NCI-H510A treated with DMSO at 0.1 percent for 48 hours (cell line): ENCODE data around the gene OR51E2.
A peak's percentile ranks its signal among the peaks of the same experiment; 100 is the strongest.
"Not testable (repeated sequence)": the region's sequence is repeated elsewhere in the genome, so short reads cannot be mapped to it uniquely, and the experiment has no call there.

Experiments
- DNase-seq: peaks from one replicate; lab custom pipeline; 2025; lab: John Stamatoyannopoulos, UW

The OR51E2 gene, protein sequence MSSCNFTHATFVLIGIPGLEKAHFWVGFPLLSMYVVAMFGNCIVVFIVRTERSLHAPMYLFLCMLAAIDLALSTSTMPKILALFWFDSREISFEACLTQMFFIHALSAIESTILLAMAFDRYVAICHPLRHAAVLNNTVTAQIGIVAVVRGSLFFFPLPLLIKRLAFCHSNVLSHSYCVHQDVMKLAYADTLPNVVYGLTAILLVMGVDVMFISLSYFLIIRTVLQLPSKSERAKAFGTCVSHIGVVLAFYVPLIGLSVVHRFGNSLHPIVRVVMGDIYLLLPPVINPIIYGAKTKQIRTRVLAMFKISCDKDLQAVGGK

DNA sequence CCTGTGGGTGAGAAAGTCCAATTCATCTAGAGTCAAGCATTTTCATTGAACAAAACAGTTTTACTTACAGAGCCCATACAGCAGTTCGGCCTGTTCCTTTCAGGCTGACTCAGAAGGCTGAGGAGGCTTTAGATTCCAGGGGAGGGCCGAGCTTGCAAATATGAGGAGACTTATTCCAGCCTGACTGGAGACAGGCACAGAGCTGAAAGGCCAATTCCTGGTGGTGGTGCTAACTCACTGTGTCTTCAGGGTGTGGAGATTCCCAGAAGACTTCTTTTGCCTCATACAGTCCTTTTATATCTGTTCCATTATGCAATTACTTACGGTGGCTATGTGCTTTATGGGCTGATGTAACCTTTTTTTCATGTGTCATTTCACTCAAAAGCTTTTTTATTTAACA, at the start of gene OR51E2:
Gene OR51E2 (minus strand): TSS at position 269 of the 400 bp plus-strand sequence. CDS start 15,142 bp downstream, outside the sequence.
- DNase-seq = peak; percentile 92

DNA sequence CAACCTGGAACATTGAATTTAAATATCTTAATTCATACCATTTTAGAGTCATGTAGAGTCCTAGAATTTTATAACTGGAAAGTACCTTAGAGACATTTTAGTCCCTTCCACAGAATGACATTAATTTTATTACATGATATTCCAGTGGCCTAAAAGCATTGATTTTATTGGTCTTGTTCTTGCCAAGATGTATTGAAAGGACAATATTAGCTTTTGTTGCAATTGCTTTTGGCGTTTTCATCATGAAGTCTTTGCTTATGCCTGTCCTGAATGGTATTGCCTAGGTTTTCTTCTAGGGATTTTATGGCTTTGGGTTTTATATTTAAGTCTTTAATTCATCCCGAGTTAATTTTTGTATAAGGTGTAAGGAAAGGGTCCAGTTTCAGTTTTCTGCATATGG, 43.1 kb upstream of the OR51E2 start:
- DNase-seq = no peak

DNA sequence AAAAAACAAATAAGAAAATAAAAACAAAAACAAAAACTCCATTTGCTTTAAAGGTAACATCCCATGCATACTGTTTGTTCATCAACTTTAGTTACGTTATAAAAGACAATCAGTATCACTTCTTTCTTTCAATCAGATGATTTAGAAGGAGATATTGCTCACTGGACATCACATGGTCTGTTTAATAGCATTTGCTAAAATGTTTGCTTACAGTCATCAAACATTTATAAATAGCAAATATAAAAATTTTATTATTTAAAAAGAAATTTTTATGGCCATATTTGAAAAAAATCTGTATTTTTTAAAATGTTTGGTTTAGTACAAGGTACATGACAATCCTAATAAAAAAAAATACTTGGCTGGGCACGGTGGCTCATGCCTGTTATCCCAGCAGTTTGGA, 29.5 kb upstream of the OR51E2 start:
- no peak for DNase-seq

DNA sequence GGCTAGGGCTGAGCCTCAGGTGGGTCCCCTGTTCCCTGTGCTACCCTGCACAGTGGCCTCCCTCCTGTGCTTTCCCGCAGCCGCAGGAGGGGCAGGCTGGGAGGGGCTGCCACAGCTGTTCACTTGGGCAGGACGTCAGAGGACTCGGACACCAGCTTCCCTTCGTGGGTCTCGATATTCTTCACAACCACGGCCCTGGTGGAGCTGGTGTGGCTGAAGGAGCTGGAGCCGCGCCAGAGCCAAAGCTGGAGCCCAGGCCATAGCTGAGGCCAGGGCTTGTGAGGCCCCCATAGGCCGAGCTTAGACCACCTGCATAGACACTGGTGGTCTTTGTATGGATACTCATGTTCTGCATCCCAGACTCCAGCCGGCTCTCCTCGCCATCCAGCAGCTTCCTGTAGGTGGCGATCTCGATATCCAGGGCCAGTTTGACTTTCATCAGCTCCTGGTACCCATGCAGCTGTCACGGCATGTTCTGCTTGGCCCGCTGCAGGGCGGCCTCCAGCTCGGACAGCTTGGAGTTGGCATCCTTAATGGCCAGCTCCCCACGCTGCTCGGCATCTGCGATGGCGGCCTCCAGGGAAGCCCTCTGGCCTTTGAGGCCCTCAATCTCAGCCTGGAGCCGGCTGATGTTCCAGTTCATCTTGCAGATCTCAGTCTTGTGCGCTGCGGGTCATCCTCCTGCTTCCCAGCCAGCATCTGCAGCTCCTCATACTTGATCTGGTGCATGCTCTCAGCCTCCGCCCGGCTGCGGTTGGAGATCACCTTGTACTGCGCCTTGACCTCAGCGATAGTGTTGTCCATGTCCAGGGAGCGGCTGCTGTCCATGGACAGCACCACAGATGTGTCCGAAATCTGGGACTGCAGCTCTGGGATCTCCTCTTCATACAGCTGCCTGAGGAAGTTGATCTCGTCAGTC, 25.2 kb upstream of the OR51E2 start:
- not testable (repeated sequence) for DNase-seq

DNA sequence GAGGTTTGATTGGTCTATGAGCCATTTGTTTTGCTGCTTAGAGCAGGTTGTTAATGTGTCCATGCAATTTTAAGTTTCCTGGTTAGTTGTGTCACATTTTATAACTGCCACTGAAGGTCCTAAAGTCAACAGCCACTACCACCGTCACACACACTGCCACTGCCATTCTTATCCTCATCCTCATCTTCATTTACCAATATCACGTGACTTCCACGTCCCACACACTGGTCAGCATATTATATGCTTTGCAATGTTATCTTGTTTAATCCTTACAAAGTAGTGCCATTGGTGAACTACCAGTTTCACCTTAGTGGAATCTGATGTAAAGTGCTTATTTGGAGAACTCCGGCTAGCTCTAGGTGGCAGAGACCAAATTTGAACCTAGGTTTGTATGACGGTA, 16.6 kb upstream of the OR51E2 start:
- DNase-seq = no peak

DNA sequence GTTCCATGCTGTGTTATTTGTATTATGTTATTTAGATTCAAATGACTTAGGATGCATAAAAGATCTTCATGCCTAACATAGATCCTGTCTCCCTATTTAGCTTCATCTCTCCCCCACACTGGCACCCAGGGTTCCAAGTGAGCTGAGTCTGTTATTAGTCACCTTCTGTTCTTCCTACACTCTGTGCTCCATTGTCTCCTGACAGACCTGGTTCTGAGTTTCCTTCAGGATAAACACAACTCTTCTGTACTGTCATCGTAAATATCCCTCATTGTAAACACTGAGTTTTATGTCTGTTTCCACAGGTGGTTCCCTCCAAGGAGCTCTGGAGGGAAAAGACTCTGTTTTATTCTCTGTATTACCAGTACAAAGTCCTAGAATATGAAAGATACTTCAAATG, 15.6 kb upstream of the OR51E2 start:
- no peak for DNase-seq

DNA sequence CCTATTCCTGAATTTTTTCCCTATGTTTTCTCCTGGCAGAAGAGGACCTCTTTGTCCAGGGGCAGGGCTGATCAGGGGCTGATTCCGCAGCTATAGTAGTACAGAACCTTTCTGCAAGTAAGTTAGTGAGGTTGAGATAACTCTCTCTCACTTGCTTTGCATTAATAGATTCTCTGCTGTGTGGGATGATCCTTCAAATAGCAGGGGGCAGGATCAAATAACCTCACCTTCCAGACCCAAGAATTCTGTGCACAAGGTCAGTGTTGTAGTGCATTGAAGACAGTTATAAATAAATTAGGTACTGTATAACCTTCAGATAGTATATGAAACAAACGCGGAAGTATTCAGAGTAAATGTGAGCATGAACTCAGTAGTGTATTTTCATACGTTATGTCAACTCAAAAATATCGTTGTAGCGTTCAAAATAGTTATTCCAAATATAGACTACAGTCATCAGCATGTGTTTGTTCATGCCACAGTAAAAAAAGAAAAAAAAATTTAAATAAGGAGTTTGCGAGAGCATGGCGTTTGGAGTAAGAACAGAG, 7.2 kb upstream of the OR51E2 start:
- DNase-seq = peak; percentile 97

DNA sequence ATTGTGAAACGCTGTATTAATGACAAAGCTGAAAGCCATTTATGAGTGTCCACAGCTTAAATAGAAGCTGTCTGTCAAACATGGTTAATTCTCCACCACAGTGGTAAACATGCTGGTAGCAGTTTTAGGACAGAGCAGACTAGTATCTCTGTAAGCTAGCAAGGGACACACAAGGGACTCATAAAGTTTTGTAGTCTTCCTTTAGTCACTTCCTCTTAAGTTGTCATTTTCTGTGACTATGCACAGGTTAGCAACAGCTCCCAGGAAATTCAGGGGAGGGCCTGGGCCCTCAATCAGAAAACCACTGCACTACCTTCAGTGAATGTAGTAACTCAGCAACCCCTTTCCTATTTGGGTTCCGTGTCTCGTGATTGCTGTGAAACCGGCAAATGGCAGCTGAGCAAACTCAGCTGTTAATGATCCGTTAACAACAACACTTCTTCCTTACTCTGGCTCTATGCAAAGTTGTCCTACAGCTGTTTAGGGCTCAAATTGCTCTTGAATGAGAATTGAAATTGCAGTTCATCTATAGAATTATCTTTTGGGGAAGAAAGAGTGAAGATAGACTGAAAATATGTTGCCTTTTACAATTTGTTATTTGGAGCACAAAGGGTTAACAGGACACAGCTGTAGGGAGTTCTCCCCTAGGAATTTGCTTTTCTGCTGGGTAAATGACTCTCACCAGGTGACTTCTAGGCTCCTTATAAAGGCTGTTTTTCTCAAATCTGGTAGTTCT, 6.6 kb upstream of the OR51E2 start, which contains the start of gene MMP26:
Gene MMP26 (plus strand): TSS at position 731 of the 736 bp plus-strand sequence.
- peak; percentile 99 for DNase-seq

DNA sequence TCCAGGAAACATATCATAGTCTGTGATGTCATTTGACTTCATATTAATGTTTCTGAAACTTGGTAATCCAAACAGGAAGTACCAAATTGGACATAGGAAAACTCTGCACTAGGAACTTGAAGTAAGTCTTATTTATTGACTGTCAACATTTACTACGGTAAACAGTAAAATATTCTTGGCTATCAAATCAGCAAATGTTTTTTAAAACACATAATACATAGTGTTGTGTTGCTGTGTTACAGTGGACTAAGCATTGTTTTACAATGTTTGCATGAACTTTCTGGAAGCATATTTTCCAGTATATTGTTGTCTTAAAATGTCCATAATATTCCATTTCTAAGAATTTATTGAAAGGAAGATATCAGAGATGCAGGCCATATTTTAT, 2.8 kb upstream of the OR51E2 start:
- no peak for DNase-seq

DNA sequence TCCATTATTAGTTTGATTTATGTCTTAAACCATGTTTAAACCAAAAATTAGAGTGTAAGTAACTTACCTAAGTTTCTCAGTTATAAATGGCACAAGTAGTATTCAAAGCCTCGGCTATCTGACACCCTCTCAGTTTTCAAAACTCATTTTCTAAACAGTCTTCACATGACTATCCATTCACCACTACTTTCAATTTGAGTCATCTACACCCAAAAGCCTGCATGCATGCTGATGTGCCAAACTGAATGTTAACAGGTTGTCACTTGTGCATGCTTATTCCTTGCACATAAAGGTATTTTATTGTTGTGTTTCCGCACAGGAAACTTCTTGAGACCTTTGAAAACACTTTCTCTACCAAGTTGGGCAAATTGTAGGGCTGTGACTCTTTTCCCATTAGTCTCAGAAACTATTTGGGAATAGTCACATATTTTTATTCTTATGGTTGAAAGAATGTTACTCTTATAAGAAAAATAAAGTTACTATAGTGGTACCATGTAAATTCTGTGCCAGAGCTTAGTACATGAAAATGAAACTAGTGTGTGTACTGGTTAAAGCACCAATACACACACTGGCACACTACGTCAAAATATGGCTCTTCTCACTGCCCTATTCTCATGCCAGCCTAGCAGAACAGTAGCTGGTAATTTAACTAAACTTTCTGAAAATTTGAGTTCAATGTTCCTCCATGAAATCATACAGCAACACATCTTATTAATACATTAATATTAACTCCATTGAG, 2.2 kb upstream of the OR51E2 start:
- DNase-seq = no peak

DNA sequence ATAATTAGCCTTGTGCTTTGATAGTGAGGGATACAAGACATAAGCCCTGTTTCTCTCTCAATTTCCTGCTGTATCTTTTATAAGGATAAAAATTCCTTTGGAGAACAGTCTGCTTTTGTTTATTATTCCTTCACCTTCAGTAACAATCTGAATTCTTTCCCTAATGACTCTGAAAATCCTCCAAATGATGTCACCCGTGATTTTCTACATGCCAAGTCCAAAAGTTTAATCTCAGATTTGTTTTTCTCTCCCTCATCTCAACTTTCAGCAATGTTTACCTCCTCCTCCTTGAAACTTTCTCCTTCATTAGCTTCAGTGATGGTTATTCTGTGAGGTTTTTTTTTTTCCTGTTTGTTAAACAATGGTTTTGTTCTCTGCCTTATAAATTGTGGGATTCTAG, 2.2 kb downstream of the OR51E2 start:
- no peak for DNase-seq

DNA sequence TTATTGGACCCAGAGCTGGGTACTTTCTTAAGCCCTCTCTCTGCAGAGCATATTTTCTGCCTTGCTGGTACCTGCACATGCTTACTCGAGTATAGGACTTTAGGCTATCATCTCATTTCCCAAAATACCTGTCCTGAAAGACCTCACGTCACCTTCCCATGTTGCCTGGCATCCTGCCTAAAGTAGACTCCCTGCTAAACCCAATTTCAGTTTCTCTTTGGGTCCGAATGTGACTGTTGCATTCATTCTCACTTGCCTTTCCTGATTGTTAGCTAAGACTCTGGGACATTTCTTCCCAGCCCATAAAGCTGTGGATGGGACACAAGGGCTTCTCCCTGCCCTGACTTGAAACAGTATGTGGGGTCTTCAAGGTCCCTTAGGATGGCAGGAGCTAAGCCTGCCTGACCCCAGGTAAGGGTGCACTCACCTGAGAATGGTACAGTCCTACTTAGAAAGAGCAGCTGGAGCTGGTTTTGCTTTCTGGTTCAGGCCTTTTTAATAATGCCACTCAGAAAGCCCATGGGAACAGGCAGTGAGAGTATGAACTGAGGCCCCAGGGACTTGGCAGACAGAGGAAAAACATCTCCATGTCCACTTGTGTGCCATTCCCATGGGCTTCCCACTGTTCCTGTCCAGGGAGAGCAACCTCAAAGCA, 12.9 kb downstream of the OR51E2 start:
- no peak for DNase-seq

DNA sequence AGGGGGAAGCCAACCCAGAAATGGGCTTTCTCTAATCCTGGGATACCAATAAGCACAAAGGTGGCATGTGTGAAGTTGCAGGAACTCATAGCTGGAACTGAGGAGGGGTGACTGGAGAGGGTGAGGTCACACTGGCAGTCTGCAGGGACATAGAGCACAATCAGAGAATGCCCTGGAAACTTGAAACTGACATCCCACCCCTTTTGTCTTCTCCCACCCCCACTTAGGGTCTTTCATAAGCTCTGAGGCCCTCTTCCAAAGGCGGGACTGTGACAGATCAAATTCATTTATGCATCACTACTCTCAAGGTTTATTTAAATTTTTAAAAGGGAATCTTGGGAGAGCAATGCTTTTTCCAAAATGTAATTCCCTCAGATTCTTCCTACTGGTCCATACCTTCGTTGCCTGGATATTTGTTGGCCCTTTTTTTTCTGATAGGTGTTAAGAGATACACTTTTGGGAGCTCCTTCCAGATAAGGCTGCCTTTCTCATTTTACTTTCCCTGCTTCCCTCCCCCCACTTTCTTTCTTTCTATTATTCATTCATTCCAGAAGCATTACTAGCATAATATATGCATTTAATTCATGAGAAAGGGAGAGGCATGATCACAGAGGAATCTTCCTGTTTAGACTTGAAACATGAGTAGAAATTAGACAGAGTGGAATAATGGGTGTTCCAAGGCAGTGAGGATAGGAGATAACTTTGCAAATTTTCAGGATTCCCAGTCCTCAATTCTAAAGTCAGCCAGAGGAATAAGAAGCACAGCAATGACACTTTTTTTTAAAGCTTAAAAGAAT, 14.8 kb downstream of the OR51E2 start:
- no peak for DNase-seq

DNA sequence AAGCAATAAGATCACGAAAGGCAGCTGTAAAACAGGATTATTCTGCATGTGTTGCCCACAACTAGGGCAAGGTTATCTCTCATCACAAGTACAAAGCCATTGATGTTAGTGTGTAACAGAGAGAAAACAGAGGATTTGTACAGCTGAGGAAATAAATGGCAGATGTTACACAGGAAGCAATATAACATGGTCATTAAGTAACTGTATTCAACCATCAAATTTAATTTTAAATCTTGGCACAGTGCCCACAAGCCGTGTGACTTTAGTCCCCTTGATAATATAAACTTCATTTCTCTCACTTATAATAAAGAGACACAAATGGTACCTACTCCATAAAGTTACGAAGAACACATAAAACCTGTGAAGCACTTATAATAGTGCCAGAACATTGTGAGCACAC, 17.3 kb downstream of the OR51E2 start:
- DNase-seq = peak; percentile 96

DNA sequence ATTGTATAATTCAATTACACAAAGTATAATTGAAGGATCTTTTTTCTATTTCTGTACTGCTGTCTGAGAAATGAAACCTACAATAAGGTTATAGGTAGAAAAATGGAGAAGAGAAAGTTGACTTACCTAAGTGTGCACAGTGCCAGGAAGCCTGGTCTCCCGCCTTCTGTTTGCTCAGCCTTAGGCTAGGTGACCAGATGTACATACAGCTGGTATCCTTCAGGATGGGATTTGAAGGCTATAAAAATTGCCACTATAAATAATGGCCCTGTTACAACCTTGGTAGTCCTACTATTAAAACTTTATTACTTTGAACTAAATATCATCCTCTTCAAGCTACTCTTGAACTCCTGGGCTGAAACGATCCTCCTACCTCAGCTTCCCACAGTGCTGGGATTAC, 19.7 kb downstream of the OR51E2 start:
- peak; percentile 95 for DNase-seq

DNA sequence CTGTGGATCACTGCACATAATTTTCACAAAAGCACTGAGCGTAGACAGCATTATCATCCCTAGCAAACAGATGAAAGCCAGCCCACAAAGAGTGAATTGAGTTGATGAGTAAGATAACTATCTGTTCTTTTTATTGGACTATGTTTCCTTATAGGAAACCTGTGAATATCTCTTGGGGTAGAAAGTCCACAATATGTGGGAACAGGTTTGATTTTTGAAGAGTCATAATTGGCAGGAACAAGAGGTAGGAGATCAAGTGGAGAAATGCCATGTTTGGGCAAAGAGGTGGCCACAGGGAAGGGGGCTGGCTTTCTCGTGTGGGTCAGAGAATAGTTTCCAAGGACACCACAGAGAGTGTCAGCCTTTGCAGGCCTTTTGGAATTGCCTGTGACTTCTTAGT, 23.9 kb downstream of the OR51E2 start:
- no peak for DNase-seq

DNA sequence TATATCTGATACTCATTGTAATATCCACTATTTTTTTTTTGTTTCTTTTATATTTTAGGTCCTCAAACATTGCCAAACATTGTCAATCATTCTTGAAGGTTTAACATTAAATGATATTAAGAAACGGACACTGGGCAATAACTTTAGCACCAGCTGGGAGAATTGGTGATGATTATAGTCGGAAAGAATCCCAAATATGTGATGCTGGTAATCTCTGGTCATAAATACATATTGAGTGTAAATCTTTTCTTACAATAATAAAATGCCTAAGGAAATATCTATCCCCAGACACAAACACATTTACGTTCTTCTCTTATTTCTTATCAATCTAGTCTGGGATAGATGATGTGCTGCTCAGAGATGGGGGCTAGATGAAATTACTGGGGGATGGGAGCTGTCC, 25.2 kb downstream of the OR51E2 start:
- no peak for DNase-seq

DNA sequence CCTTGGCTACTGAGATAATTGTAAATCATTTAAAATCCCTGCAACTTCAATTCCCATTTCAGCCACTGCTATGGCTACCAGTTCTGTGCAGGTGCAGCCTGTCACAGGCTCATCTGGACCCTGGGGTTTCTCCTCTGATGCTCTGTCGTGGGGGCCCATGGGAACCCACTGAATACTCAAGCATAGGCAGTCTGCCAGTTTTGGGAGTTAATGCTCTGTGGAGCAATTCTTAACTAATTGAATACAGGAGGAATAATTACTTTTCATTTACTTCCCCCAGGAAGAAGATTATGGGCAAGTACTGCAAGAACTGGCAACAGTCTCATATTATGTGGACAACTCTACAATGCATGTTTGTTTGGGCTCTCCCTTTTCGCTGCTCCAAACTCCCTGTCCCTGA, 25.9 kb downstream of the OR51E2 start:
- DNase-seq = no peak

DNA sequence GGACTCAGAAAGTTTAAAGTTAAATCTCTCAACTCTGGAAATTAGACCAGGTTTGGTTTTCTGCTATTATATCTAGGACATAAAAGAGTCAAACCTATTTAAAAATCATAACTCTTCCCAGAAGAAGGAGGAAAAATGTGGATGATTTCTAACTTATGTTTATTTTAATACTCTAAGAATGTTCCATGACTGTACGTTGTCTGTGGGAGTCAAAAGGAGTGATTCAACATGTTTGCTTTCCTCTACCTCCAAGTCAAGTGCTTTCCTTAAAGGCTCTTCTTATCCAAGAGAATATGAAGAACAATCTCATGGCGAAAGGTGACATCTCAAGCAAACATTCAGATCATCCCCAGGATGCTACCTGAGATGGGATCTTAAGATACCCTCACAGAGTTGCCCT, 32.2 kb downstream of the OR51E2 start:
- no peak for DNase-seq

DNA sequence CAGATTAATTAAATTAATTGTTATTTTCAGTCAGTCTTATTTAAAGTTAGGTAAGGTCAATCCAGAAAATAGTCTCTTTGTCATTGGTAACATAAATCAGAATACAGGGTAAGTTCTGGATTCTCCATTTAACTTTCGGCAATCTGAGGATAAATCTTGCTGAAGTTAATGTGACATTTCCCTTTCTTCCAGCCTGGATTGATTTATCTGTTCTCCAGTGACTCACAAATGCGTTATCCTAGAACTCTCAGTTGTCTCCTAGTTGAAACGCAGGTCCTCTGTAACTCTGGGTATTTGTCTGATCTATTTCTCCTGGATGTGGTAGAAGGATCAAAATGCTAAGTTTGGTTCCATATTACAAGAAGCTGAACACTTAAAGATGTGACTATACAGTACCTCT, 32.9 kb downstream of the OR51E2 start:
- no peak for DNase-seq
